Neural cell (in vitro differentiated cells): ENCODE data around the gene HMCES. TPM values are rescaled to one million over a fixed set of nuclear protein-coding genes. Genes with fewer than 3 reads are reported as not detected.

Experiments
- H2AFZ ChIP-seq: fragments of 200-600, 300-800 bp; sonication (generic), shearing (Covaris generic); 2 replicates; pipeline ENCODE4 v1.6.0; 2014; ENCODE audit warnings: low read depth, mild to moderate bottlenecking, antibody characterized with exemption, low read length, moderate library complexity
- H3F3A ChIP-seq: fragments of 200-600 bp; shearing (Covaris generic); 2 replicates; pipeline ENCODE4 v1.6.1; 2016; ENCODE audit warnings: mild to moderate bottlenecking, moderate library complexity, mixed read lengths, antibody characterized with exemption, low read length; ENCODE audit not compliant: insufficient read depth, poor library complexity, severe bottlenecking
- H3K27ac ChIP-seq: fragments of 200-600, 300-800 bp; sonication (generic), shearing (Covaris generic); 2 replicates; pipeline ENCODE4 v1.5.1; 2014; ENCODE audit warnings: mild to moderate bottlenecking, low read length, moderate library complexity
- H3K27me3 ChIP-seq: fragments of 300-800, 200-600 bp; sonication (generic), shearing (Covaris generic); 2 replicates; pipeline ENCODE4 v1.6.0; 2014; ENCODE audit warnings: mild to moderate bottlenecking, low read depth, low read length, moderate library complexity; ENCODE audit not compliant: insufficient read depth
- H3K36me3 ChIP-seq: fragments of 300-800, 200-600 bp; sonication (generic), shearing (Covaris generic); 2 replicates; pipeline ENCODE4 v1.5.1; 2014; ENCODE audit warnings: mild to moderate bottlenecking, antibody characterized with exemption, low read length, moderate library complexity; ENCODE audit not compliant: insufficient read depth
- H3K4me2 ChIP-seq: fragments of 300-800, 200-600 bp; sonication (generic), shearing (Covaris generic); 2 replicates; pipeline ENCODE4 v1.6.0; 2014; ENCODE audit warnings: mild to moderate bottlenecking, low read length
- H3K4me3 ChIP-seq: fragments of 300-800, 200-600 bp; sonication (generic), shearing (Covaris generic); 2 replicates; pipeline ENCODE4 v1.5.1; 2014; ENCODE audit warnings: mild to moderate bottlenecking, low read length, moderate library complexity
- H3K79me2 ChIP-seq: fragments of 200-600 bp; shearing (Covaris generic); replicated peaks from 2 replicates; pipeline ENCODE4 v1.6.0; 2014; ENCODE audit warnings: mild to moderate bottlenecking, low read length, moderate library complexity; ENCODE audit not compliant: insufficient read depth
- H3K9ac ChIP-seq: fragments of 300-800, 200-600 bp; sonication (generic), shearing (Covaris generic); 2 replicates; pipeline ENCODE4 v1.6.1; 2016; ENCODE audit warnings: mild to moderate bottlenecking, low read length, mixed read lengths
- H3K9me2 ChIP-seq: fragments of 200-600 bp; shearing (Covaris generic); 2 replicates; pipeline ENCODE4 v1.6.1; 2016; ENCODE audit warnings: mild to moderate bottlenecking, low read length, mixed read lengths; ENCODE audit not compliant: insufficient read depth
- H3K9me3 ChIP-seq: fragments of 200-600, 300-800 bp; sonication (generic), shearing (Covaris generic); 2 replicates; pipeline ENCODE4 v1.6.1; 2016; ENCODE audit warnings: mild to moderate bottlenecking, mixed run types, low read length, moderate library complexity, mixed read lengths
- H4K20me1 ChIP-seq: fragments of 200-600 bp; shearing (Covaris generic); 2 replicates; pipeline ENCODE4 v1.6.1; 2016; ENCODE audit warnings: mild to moderate bottlenecking, mixed run types; ENCODE audit not compliant: insufficient read depth
- CTCF ChIP-seq: fragments of 450-650 bp; IDR thresholded peaks from 2 replicates; pipeline ENCODE4 v1.5.1; 2014; ENCODE audit warnings: antibody characterized with exemption, mild to moderate bottlenecking, moderate library complexity; ENCODE audit not compliant: poor library complexity, severe bottlenecking
- EP300 ChIP-seq: fragments of 450-650 bp; conservative IDR thresholded peaks from 2 replicates; pipeline ENCODE4 v1.6.1; 2014; ENCODE audit warnings: antibody characterized with exemption, mild to moderate bottlenecking, moderate library complexity; ENCODE audit not compliant: poor library complexity, severe bottlenecking
- EZH2 ChIP-seq: fragments of 200-600, 300-800 bp; shearing (Covaris generic), sonication (generic); IDR thresholded peaks from 2 replicates; pipeline ENCODE4 v1.6.1; 2014; ENCODE audit warnings: antibody characterized with exemption, low read length, borderline replicate concordance, mild to moderate bottlenecking; ENCODE audit not compliant: insufficient read depth, poor library complexity, severe bottlenecking
- MXI1 ChIP-seq: fragments of 450-650 bp; conservative IDR thresholded peaks from 2 replicates; pipeline ENCODE4 v1.6.1; 2014; ENCODE audit warnings: antibody characterized with exemption, mild to moderate bottlenecking; ENCODE audit not compliant: poor library complexity, severe bottlenecking
- POLR2AphosphoS5 ChIP-seq: IDR thresholded peaks from 2 replicates; pipeline ENCODE4 v1.6.1; 2012
- RAD21 ChIP-seq: fragments of 450-650 bp; conservative IDR thresholded peaks from 2 replicates; pipeline ENCODE4 v1.6.1; 2014; ENCODE audit warnings: antibody characterized with exemption, mild to moderate bottlenecking, moderate library complexity
- SMC3 ChIP-seq: fragments of 450-650 bp; conservative IDR thresholded peaks from 2 replicates; pipeline ENCODE4 v1.6.1; 2014; ENCODE audit warnings: antibody characterized with exemption, mild to moderate bottlenecking, moderate library complexity; ENCODE audit not compliant: poor library complexity
- TAF1 ChIP-seq: IDR thresholded peaks from 2 replicates; pipeline ENCODE4 v1.6.1; 2012; ENCODE audit warnings: low read depth
- polyA plus RNA-seq: library from polyadenylated mRNA; depleted of rRNA; stranded (reverse); fragments of >200 nt; gene quantifications from 2 replicates; pipeline ENCODE4 v1.2.3, GENCODE V29; 2014
- TF ChIP-seq, protein P1 (sequence below): IDR thresholded peaks from 2 replicates; pipeline ENCODE4 v1.6.1; 2012; ENCODE audit warnings: borderline replicate concordance

Gene HMCES
- polyA plus RNA-seq, 1 donor from 2014 or later, result 23.0 TPM

- H3K9me3 ChIP-seq, result no peaks in the 10 kb centered on the region
- H3K36me3 ChIP-seq, result no peaks in the 10 kb centered on the region
- H2AFZ ChIP-seq, result no peak overlapping the region
- no peaks in the 10 kb centered on the region for H3K79me2 ChIP-seq
- H3K4me3 ChIP-seq, result no peak overlapping the region
- H4K20me1 ChIP-seq, result no peaks in the 10 kb centered on the region
- no peaks in the 10 kb centered on the region for H3F3A ChIP-seq
- TF ChIP-seq MXI1, result no peak
- no peak for TF ChIP-seq RAD21
- TF ChIP-seq, protein P1, sequence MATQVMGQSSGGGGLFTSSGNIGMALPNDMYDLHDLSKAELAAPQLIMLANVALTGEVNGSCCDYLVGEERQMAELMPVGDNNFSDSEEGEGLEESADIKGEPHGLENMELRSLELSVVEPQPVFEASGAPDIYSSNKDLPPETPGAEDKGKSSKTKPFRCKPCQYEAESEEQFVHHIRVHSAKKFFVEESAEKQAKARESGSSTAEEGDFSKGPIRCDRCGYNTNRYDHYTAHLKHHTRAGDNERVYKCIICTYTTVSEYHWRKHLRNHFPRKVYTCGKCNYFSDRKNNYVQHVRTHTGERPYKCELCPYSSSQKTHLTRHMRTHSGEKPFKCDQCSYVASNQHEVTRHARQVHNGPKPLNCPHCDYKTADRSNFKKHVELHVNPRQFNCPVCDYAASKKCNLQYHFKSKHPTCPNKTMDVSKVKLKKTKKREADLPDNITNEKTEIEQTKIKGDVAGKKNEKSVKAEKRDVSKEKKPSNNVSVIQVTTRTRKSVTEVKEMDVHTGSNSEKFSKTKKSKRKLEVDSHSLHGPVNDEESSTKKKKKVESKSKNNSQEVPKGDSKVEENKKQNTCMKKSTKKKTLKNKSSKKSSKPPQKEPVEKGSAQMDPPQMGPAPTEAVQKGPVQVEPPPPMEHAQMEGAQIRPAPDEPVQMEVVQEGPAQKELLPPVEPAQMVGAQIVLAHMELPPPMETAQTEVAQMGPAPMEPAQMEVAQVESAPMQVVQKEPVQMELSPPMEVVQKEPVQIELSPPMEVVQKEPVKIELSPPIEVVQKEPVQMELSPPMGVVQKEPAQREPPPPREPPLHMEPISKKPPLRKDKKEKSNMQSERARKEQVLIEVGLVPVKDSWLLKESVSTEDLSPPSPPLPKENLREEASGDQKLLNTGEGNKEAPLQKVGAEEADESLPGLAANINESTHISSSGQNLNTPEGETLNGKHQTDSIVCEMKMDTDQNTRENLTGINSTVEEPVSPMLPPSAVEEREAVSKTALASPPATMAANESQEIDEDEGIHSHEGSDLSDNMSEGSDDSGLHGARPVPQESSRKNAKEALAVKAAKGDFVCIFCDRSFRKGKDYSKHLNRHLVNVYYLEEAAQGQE, result no peak
- no peak for TF ChIP-seq EZH2
- TF ChIP-seq EP300, result no peak
- TF ChIP-seq SMC3, result no peak
- no peak for TF ChIP-seq TAF1
- no peak for TF ChIP-seq CTCF
- no peak for TF ChIP-seq POLR2AphosphoS5
- H3K9me2 ChIP-seq, result no peaks in the 10 kb centered on the region
- H3K4me2 ChIP-seq, result no peak overlapping the region
- H3K27ac ChIP-seq, result no peak overlapping the region
- H3K27me3 ChIP-seq, result no peaks in the 10 kb centered on the region
- H3K9ac ChIP-seq, result no peak overlapping the region
Observed at GRCh38 chr3:129333891-129334290, 55.2 kb downstream of the HMCES start.

- no peak overlapping the region for H3K9ac ChIP-seq
Observed at GRCh38 chr3:129336093-129336706, 57.5 kb downstream of the HMCES start.

More at GRCh38 chr3:129336093-129336706, 57.5 kb downstream of the HMCES start:
- TF ChIP-seq POLR2AphosphoS5, result no peak
- TF ChIP-seq CTCF, result no peak
- TF ChIP-seq SMC3, result no peak
- TF ChIP-seq, protein P1, result no peak
- TF ChIP-seq TAF1, result no peak
- no peak for TF ChIP-seq RAD21
- TF ChIP-seq EP300, result no peak
- no peak for TF ChIP-seq EZH2
- TF ChIP-seq MXI1, result no peak
- Histone ChIP-seq H3K79me2 (no peaks in the 10 kb centered on the region), H3K36me3 (no peaks in the 10 kb centered on the region), H3K4me2 (no peak overlapping the region), H3K4me3 (no peak overlapping the region), H4K20me1 (no peaks in the 10 kb centered on the region), H3K27me3 (no peaks in the 10 kb centered on the region), H3K9me3 (no peaks in the 10 kb centered on the region), H3K27ac (no peak overlapping the region), H3F3A (no peaks in the 10 kb centered on the region), H3K9me2 (no peaks in the 10 kb centered on the region), H2AFZ (no peak overlapping the region)
